IMR-90 (cell line): ENCODE results near the gene KRT71. TPM values are rescaled to one million over a fixed set of nuclear protein-coding genes. Genes with fewer than 3 reads are reported as not detected.

Experiments used
- ATAC-seq: fragments of 200-7000 bp; cut with Tn5 transposase; 2 replicates; pipeline ENCODE4 v1.9.1; 2020; ENCODE audit warnings: low read depth, mild to moderate bottlenecking, moderate library complexity
- BruUV-seq: library from RNA; stranded (reverse); fragments of 400-500 nt; replicated peaks from 2 replicates; lab custom pipeline; 2021; lab: Mats Ljungman, UMichigan
- CTCF ChIA-PET: fragments of 300-600 bp; formaldehyde crosslinking; extraction: SDS; loops from one replicate; lab custom pipeline; 2021; ENCODE audit warnings: antibody characterized with exemption; lab: Yijun Ruan, JAX
- POLR2A ChIA-PET: fragments of 300-600 bp; sonication (Branson Sonifier 250); formaldehyde crosslinking; loops from one replicate; lab custom pipeline; 2022; ENCODE audit warnings: antibody characterized with exemption; ENCODE audit not compliant: unreplicated experiment; lab: Charles Lee
- DNase-seq: peaks from one replicate; pipeline ENCODE4 v3.0.0; 2013
- H2AFZ ChIP-seq: replicated peaks from 2 replicates; pipeline ENCODE3; 2013; ENCODE audit warnings: low read length, mild to moderate bottlenecking; ENCODE audit not compliant: poor library complexity
- H2AK5ac ChIP-seq: 2 replicates; pipeline ENCODE4 v1.6.1; 2013; ENCODE audit warnings: low read depth, low read length, inconsistent platforms
- H2AK9ac ChIP-seq: replicated peaks from 2 replicates; pipeline ENCODE3; 2013; ENCODE audit warnings: mild to moderate bottlenecking, low read depth, low read length, moderate library complexity; ENCODE audit not compliant: poor library complexity
- H2BK120ac ChIP-seq: 2 replicates; pipeline ENCODE4 v1.6.1; 2013; ENCODE audit warnings: low read depth, low read length, inconsistent platforms
- H2BK15ac ChIP-seq: 3 replicates; pipeline ENCODE4 v1.6.1; 2013; ENCODE audit warnings: low read depth, low read length, inconsistent platforms
- H2BK20ac ChIP-seq: 2 replicates; pipeline ENCODE4 v1.6.1; 2013; ENCODE audit warnings: low read depth, mild to moderate bottlenecking, inconsistent platforms, low read length, moderate library complexity
- H2BK5ac ChIP-seq: 2 replicates; pipeline ENCODE4 v1.6.1; 2013; ENCODE audit warnings: mild to moderate bottlenecking, low read depth, low read length, inconsistent platforms; ENCODE audit not compliant: poor library complexity, severe bottlenecking
- H3K14ac ChIP-seq: replicated peaks from 2 replicates; pipeline ENCODE4 v1.6.1; 2013; ENCODE audit warnings: low read depth, low read length, inconsistent platforms
- H3K18ac ChIP-seq: 2 replicates; pipeline ENCODE4 v1.6.1; 2013; ENCODE audit warnings: low read depth, low read length, control low read depth
- H3K23ac ChIP-seq: 2 replicates; pipeline ENCODE4 v1.6.1; 2013; ENCODE audit warnings: low read depth, low read length, inconsistent platforms
- H3K27ac ChIP-seq: 2 replicates; pipeline ENCODE4 v1.5.1; 2013; ENCODE audit warnings: mild to moderate bottlenecking, control low read depth, low read length; ENCODE audit not compliant: insufficient read depth
- H3K27me3 ChIP-seq: 2 replicates; pipeline ENCODE4 v1.6.1; 2013; ENCODE audit warnings: low read length; ENCODE audit not compliant: control insufficient read depth, insufficient read depth
- H3K36me3 ChIP-seq: 2 replicates; pipeline ENCODE4 v1.6.1; 2013; ENCODE audit warnings: low read length, mixed read lengths; ENCODE audit not compliant: control insufficient read depth, insufficient read depth
- H3K4ac ChIP-seq: 2 replicates; pipeline ENCODE4 v1.6.1; 2013; ENCODE audit warnings: low read depth, low read length, inconsistent platforms
- H3K4me1 ChIP-seq: 2 replicates; pipeline ENCODE4 v1.6.1; 2013; ENCODE audit warnings: low read length, mixed read lengths; ENCODE audit not compliant: control insufficient read depth, insufficient read depth
- H3K4me2 ChIP-seq: 2 replicates; pipeline ENCODE4 v1.6.1; 2013; ENCODE audit warnings: low read depth, mild to moderate bottlenecking, control low read depth, low read length, moderate library complexity
- H3K4me3 ChIP-seq: 2 replicates; pipeline ENCODE4 v1.5.1; 2013; ENCODE audit warnings: low read depth, mild to moderate bottlenecking, control low read depth, low read length, moderate library complexity; ENCODE audit not compliant: insufficient read depth
- H3K56ac ChIP-seq: 2 replicates; pipeline ENCODE4 v1.6.1; 2013; ENCODE audit warnings: low read length, inconsistent platforms; ENCODE audit not compliant: insufficient read depth; ENCODE audit errors: extremely low read depth
- H3K79me1 ChIP-seq, 2 experiments: 2 replicates each; pipeline ENCODE4 v1.6.1; 2013; ENCODE audit warnings: low read length in 2 of 2, inconsistent platforms in 1 of 2, low read depth in 1 of 2
- H3K9ac ChIP-seq: 2 replicates; pipeline ENCODE4 v1.6.1; 2013; ENCODE audit warnings: low read depth, low read length, control low read depth
- H3K9me1 ChIP-seq: 2 replicates; pipeline ENCODE4 v1.6.1; 2013; ENCODE audit warnings: low read length, inconsistent platforms; ENCODE audit not compliant: insufficient read depth
- H3K9me3 ChIP-seq: 2 replicates; pipeline ENCODE4 v1.6.1; 2013; ENCODE audit warnings: low read length; ENCODE audit not compliant: control insufficient read depth, insufficient read depth
- H4K20me1 ChIP-seq: 2 replicates; pipeline ENCODE4 v1.6.1; 2013; ENCODE audit warnings: low read length, inconsistent platforms; ENCODE audit not compliant: insufficient read depth
- H4K5ac ChIP-seq: 2 replicates; pipeline ENCODE4 v1.6.1; 2013; ENCODE audit warnings: mild to moderate bottlenecking, low read depth, low read length, control low read depth
- H4K8ac ChIP-seq, 2 experiments: 2 replicates each; pipeline ENCODE4 v1.6.1; 2013; ENCODE audit warnings: low read depth in 2 of 2, low read length in 2 of 2, control low read depth in 1 of 2, inconsistent platforms in 1 of 2
- H4K91ac ChIP-seq: 2 replicates; pipeline ENCODE4 v1.6.1; 2013; ENCODE audit warnings: low read depth, low read length, inconsistent platforms; ENCODE audit not compliant: insufficient read depth
- BHLHE40 ChIP-seq: fragments of 150-350 bp; IDR thresholded peaks from 2 replicates; pipeline ENCODE4 v1.6.1; 2016; ENCODE audit warnings: mild to moderate bottlenecking, low read depth, low read length
- CEBPB ChIP-seq: IDR thresholded peaks from 2 replicates; pipeline ENCODE4 v1.6.1; 2012; ENCODE audit warnings: low read depth, low read length, improper control_type of control experiment
- ELK1 ChIP-seq: fragments of 150-350 bp; IDR thresholded peaks from 2 replicates; pipeline ENCODE4 v1.6.1; 2016; ENCODE audit warnings: low read depth, mild to moderate bottlenecking, low read length, moderate library complexity, borderline replicate concordance
- MAFK ChIP-seq: IDR thresholded peaks from 2 replicates; pipeline ENCODE4 v1.6.1; 2012; ENCODE audit warnings: low read depth, low read length, improper control_type of control experiment
- MAZ ChIP-seq: IDR thresholded peaks from 2 replicates; pipeline ENCODE4 v1.6.1; 2012; ENCODE audit warnings: low read depth, mild to moderate bottlenecking, low read length, improper control_type of control experiment, moderate library complexity, borderline replicate concordance
- MXI1 ChIP-seq: IDR thresholded peaks from 2 replicates; pipeline ENCODE4 v1.6.1; 2012; ENCODE audit warnings: low read depth, mild to moderate bottlenecking, low read length, moderate library complexity, borderline replicate concordance
- NFE2L2 ChIP-seq: fragments of 150-350 bp; IDR thresholded peaks from 2 replicates; pipeline ENCODE4 v1.6.1; 2016; ENCODE audit warnings: low read depth, mild to moderate bottlenecking, low read length
- RAD21 ChIP-seq: IDR thresholded peaks from 2 replicates; pipeline ENCODE4 v1.6.1; 2012; ENCODE audit warnings: low read length, improper control_type of control experiment
- RCOR1 ChIP-seq: IDR thresholded peaks from 2 replicates; pipeline ENCODE4 v1.6.1; 2012; ENCODE audit warnings: mild to moderate bottlenecking, low read length, improper control_type of control experiment; ENCODE audit not compliant: insufficient replicate concordance
- RFX5 ChIP-seq: IDR thresholded peaks from 2 replicates; pipeline ENCODE4 v1.8.0; 2012; ENCODE audit warnings: low read depth, mild to moderate bottlenecking, low read length, moderate library complexity
- SMC3 ChIP-seq: fragments of 150-350 bp; IDR thresholded peaks from 2 replicates; pipeline ENCODE4 v1.6.1; 2016; ENCODE audit warnings: low read depth, mild to moderate bottlenecking, antibody characterized with exemption, low read length, moderate library complexity
- USF2 ChIP-seq: fragments of 150-350 bp; IDR thresholded peaks from 2 replicates; pipeline ENCODE4 v1.6.1; 2017; ENCODE audit warnings: mild to moderate bottlenecking, antibody characterized with exemption, low read length, low read depth
- WGBS, 2 experiments: methylation state at CpG; one replicate each; pipeline versions ENCODE4 v1.1.5 to v1.1.7; 2013; ENCODE audit warnings: missing lambda C conversion rate in 2 of 2; ENCODE audit not compliant: insufficient read length in 1 of 2; ENCODE audit errors: extremely low coverage in 2 of 2; 5-methylcytosine and 5-hydroxymethylcytosine counted together
- dilution Hi-C: fragments of 300-500 bp; cut with HindIII; formaldehyde crosslinking; loops from one replicate; pipeline ENCODE4 v1.14.3; 2018; ENCODE audit warnings: low sequenced_read_pairs; ENCODE audit not compliant: unreplicated experiment
- in situ Hi-C: fragments of 300-500 bp; cut with MboI; formaldehyde crosslinking; loops from 3 replicates; pipeline ENCODE4 v1.14.3; 2019; ENCODE audit warnings: low sequenced_read_pairs, inconsistent platforms, mixed read lengths
- intact Hi-C: fragments of 100-400 bp; cut with micrococcal nuclease; formaldehyde crosslinking; loops from 2 replicates; pipeline ENCODE4 v1.10.0; 2022
- polyA plus RNA-seq, 3 experiments: library from polyadenylated mRNA; depleted of rRNA; stranded (reverse); fragments of >200 nt; gene quantifications; 2 replicates each; pipeline ENCODE4 v1.2.3, GENCODE V29; 2012; ENCODE audit warnings: low replicate concordance in 1 of 3
- total RNA-seq: library from RNA; depleted of rRNA; stranded (reverse); fragments of >200 nt; gene quantifications from 2 replicates; pipeline ENCODE4 v1.2.3, GENCODE V29; 2012

Gene KRT71
- total and polyA plus RNA-seq, 2 of the 4 experiments (the other 2 are of a cell fraction), result not detected

GRCh38 chr12:52515927-52516831 is 36.8 kb downstream of the KRT71 start (continued):
- TF ChIP-seq RFX5 (no peak), RAD21 (no peak)

- in situ Hi-C loops, result no loop called here
- H3K9me1 ChIP-seq, result no peaks in the 10 kb centered on the region
- no peak overlapping the region for H2BK20ac ChIP-seq
- TF ChIP-seq CEBPB (no peak), ELK1 (no peak), USF2 (no peak), MAFK (no peak), RAD21 (no peak), NFE2L2 (no peak), RCOR1 (no peak), BHLHE40 (no peak), MXI1 (no peak), RFX5 (no peak), SMC3 (no peak), MAZ (no peak)
Measured at GRCh38 chr12:52515319-52515646, 37.7 kb downstream of the KRT71 start.

More at GRCh38 chr12:52515319-52515646, 37.7 kb downstream of the KRT71 start:
- Histone ChIP-seq H2BK120ac (no peak overlapping the region), H2AK9ac (no peak overlapping the region), H3K4me3 (no peak overlapping the region), H2BK15ac (no peak overlapping the region), H3K27ac (no peak overlapping the region), H3K18ac (no peak overlapping the region), H2AFZ (no peak overlapping the region), H3K4ac (no peak overlapping the region), H3K9me3 (no peaks in the 10 kb centered on the region), H4K8ac (no peak overlapping the region), H3K4me1 (no peaks in the 10 kb centered on the region), H4K5ac (no peak overlapping the region), H3K9ac (no peak overlapping the region), H2BK5ac (no peak overlapping the region), H3K4me2 (no peak overlapping the region), H3K56ac (no peak overlapping the region), H4K20me1 (no peaks in the 10 kb centered on the region; the same call in 1 of the 2 replicates), H3K27me3 (peaks cover 22% of the 10 kb centered on the region), H3K36me3 (no peaks in the 10 kb centered on the region), H3K14ac (no peak overlapping the region), H4K91ac (no peak overlapping the region), H3K79me1 (no peaks in the 10 kb centered on the region), H2AK5ac (no peak overlapping the region), H3K23ac (no peak overlapping the region)
- DNase-seq, result no peak
- WGBS, 2 experiments, result no CpG with 5 or more reads among the region's 1 CpG
- ATAC-seq, result no peak
- dilution Hi-C loops, result no loop called here
- POLR2A ChIA-PET, result no interaction called here
- CTCF ChIA-PET, result no interaction called here
- intact Hi-C loops, result no loop called here
- BruUV-seq, result no TSS peak
